Neural cell (in vitro differentiated cells): ENCODE data around the gene DBR1. TPM values are rescaled to one million over a fixed set of nuclear protein-coding genes. Genes with fewer than 3 reads are reported as not detected.

ENCODE experiments used
- H2AFZ ChIP-seq: fragments of 200-600, 300-800 bp; sonication (generic), shearing (Covaris generic); 2 replicates; pipeline ENCODE4 v1.6.0; 2014; ENCODE audit warnings: low read depth, mild to moderate bottlenecking, antibody characterized with exemption, low read length, moderate library complexity
- H3F3A ChIP-seq: fragments of 200-600 bp; shearing (Covaris generic); 2 replicates; pipeline ENCODE4 v1.6.1; 2016; ENCODE audit warnings: mild to moderate bottlenecking, moderate library complexity, mixed read lengths, antibody characterized with exemption, low read length; ENCODE audit not compliant: insufficient read depth, poor library complexity, severe bottlenecking
- H3K27ac ChIP-seq: fragments of 200-600, 300-800 bp; sonication (generic), shearing (Covaris generic); 2 replicates; pipeline ENCODE4 v1.5.1; 2014; ENCODE audit warnings: mild to moderate bottlenecking, low read length, moderate library complexity
- H3K27me3 ChIP-seq: fragments of 300-800, 200-600 bp; sonication (generic), shearing (Covaris generic); 2 replicates; pipeline ENCODE4 v1.6.0; 2014; ENCODE audit warnings: mild to moderate bottlenecking, low read depth, low read length, moderate library complexity; ENCODE audit not compliant: insufficient read depth
- H3K36me3 ChIP-seq: fragments of 300-800, 200-600 bp; sonication (generic), shearing (Covaris generic); 2 replicates; pipeline ENCODE4 v1.5.1; 2014; ENCODE audit warnings: mild to moderate bottlenecking, antibody characterized with exemption, low read length, moderate library complexity; ENCODE audit not compliant: insufficient read depth
- H3K4me2 ChIP-seq: fragments of 300-800, 200-600 bp; sonication (generic), shearing (Covaris generic); 2 replicates; pipeline ENCODE4 v1.6.0; 2014; ENCODE audit warnings: mild to moderate bottlenecking, low read length
- H3K4me3 ChIP-seq: fragments of 300-800, 200-600 bp; sonication (generic), shearing (Covaris generic); 2 replicates; pipeline ENCODE4 v1.5.1; 2014; ENCODE audit warnings: mild to moderate bottlenecking, low read length, moderate library complexity
- H3K79me2 ChIP-seq: fragments of 200-600 bp; shearing (Covaris generic); replicated peaks from 2 replicates; pipeline ENCODE4 v1.6.0; 2014; ENCODE audit warnings: mild to moderate bottlenecking, low read length, moderate library complexity; ENCODE audit not compliant: insufficient read depth
- H3K9ac ChIP-seq: fragments of 300-800, 200-600 bp; sonication (generic), shearing (Covaris generic); 2 replicates; pipeline ENCODE4 v1.6.1; 2016; ENCODE audit warnings: mild to moderate bottlenecking, low read length, mixed read lengths
- H3K9me2 ChIP-seq: fragments of 200-600 bp; shearing (Covaris generic); 2 replicates; pipeline ENCODE4 v1.6.1; 2016; ENCODE audit warnings: mild to moderate bottlenecking, low read length, mixed read lengths; ENCODE audit not compliant: insufficient read depth
- H3K9me3 ChIP-seq: fragments of 200-600, 300-800 bp; sonication (generic), shearing (Covaris generic); 2 replicates; pipeline ENCODE4 v1.6.1; 2016; ENCODE audit warnings: mild to moderate bottlenecking, mixed run types, low read length, moderate library complexity, mixed read lengths
- H4K20me1 ChIP-seq: fragments of 200-600 bp; shearing (Covaris generic); 2 replicates; pipeline ENCODE4 v1.6.1; 2016; ENCODE audit warnings: mild to moderate bottlenecking, mixed run types; ENCODE audit not compliant: insufficient read depth
- EP300 ChIP-seq: fragments of 450-650 bp; conservative IDR thresholded peaks from 2 replicates; pipeline ENCODE4 v1.6.1; 2014; ENCODE audit warnings: antibody characterized with exemption, mild to moderate bottlenecking, moderate library complexity; ENCODE audit not compliant: poor library complexity, severe bottlenecking
- EZH2 ChIP-seq: fragments of 200-600, 300-800 bp; shearing (Covaris generic), sonication (generic); IDR thresholded peaks from 2 replicates; pipeline ENCODE4 v1.6.1; 2014; ENCODE audit warnings: antibody characterized with exemption, low read length, borderline replicate concordance, mild to moderate bottlenecking; ENCODE audit not compliant: insufficient read depth, poor library complexity, severe bottlenecking
- MXI1 ChIP-seq: fragments of 450-650 bp; conservative IDR thresholded peaks from 2 replicates; pipeline ENCODE4 v1.6.1; 2014; ENCODE audit warnings: antibody characterized with exemption, mild to moderate bottlenecking; ENCODE audit not compliant: poor library complexity, severe bottlenecking
- POLR2AphosphoS5 ChIP-seq: IDR thresholded peaks from 2 replicates; pipeline ENCODE4 v1.6.1; 2012
- RAD21 ChIP-seq: fragments of 450-650 bp; conservative IDR thresholded peaks from 2 replicates; pipeline ENCODE4 v1.6.1; 2014; ENCODE audit warnings: antibody characterized with exemption, mild to moderate bottlenecking, moderate library complexity
- SMC3 ChIP-seq: fragments of 450-650 bp; conservative IDR thresholded peaks from 2 replicates; pipeline ENCODE4 v1.6.1; 2014; ENCODE audit warnings: antibody characterized with exemption, mild to moderate bottlenecking, moderate library complexity; ENCODE audit not compliant: poor library complexity
- TAF1 ChIP-seq: IDR thresholded peaks from 2 replicates; pipeline ENCODE4 v1.6.1; 2012; ENCODE audit warnings: low read depth
- polyA plus RNA-seq: library from polyadenylated mRNA; depleted of rRNA; stranded (reverse); fragments of >200 nt; gene quantifications from 2 replicates; pipeline ENCODE4 v1.2.3, GENCODE V29; 2014
- TF ChIP-seq, protein P1 (sequence below): fragments of 450-650 bp; IDR thresholded peaks from 2 replicates; pipeline ENCODE4 v1.5.1; 2014; ENCODE audit warnings: antibody characterized with exemption, mild to moderate bottlenecking, moderate library complexity; ENCODE audit not compliant: poor library complexity, severe bottlenecking
- TF ChIP-seq, protein P2 (sequence below): IDR thresholded peaks from 2 replicates; pipeline ENCODE4 v1.6.1; 2012; ENCODE audit warnings: borderline replicate concordance

DBR1 gene
- polyA plus RNA-seq, 1 donor from 2014 or later = 32.4 TPM

DNA sequence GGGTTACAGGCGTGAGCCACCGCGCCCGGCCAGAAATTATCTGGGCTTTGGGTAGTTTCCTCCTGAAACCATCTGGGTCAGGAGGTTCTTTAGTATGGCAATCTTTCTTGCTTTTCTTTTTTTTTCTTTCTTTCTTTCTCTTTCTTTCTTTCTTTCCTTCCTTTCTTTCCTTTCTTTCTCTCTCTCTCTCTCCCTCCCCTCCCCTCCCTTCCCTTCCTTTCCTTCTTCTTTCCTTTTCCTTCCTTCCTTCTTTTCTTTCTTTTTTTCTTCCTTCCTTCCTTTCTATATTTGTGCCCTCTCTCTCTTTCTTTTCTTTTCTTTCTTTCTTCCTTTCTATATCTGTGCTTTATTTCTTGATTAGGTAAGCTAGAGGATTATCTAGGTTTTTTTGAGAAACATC, 17.0 kb downstream of the DBR1 start:
- H3K79me2 ChIP-seq = no peaks in the 10 kb centered on the region
- no peaks in the 10 kb centered on the region for H3K36me3 ChIP-seq
- no peak overlapping the region for H3K4me2 ChIP-seq
- no peaks in the 10 kb centered on the region for H3K9me3 ChIP-seq
- H3K4me3 ChIP-seq = no peak overlapping the region
- H3F3A ChIP-seq = no peaks in the 10 kb centered on the region
- H3K27me3 ChIP-seq = no peaks in the 10 kb centered on the region
- no peaks in the 10 kb centered on the region for H4K20me1 ChIP-seq
- H3K9me2 ChIP-seq = no peaks in the 10 kb centered on the region
- H3K9ac ChIP-seq = no peak overlapping the region
- no peak overlapping the region for H3K27ac ChIP-seq
- no peak overlapping the region for H2AFZ ChIP-seq
- TF ChIP-seq POLR2AphosphoS5 (no peak), MXI1 (no peak)
- TF ChIP-seq, protein P1, sequence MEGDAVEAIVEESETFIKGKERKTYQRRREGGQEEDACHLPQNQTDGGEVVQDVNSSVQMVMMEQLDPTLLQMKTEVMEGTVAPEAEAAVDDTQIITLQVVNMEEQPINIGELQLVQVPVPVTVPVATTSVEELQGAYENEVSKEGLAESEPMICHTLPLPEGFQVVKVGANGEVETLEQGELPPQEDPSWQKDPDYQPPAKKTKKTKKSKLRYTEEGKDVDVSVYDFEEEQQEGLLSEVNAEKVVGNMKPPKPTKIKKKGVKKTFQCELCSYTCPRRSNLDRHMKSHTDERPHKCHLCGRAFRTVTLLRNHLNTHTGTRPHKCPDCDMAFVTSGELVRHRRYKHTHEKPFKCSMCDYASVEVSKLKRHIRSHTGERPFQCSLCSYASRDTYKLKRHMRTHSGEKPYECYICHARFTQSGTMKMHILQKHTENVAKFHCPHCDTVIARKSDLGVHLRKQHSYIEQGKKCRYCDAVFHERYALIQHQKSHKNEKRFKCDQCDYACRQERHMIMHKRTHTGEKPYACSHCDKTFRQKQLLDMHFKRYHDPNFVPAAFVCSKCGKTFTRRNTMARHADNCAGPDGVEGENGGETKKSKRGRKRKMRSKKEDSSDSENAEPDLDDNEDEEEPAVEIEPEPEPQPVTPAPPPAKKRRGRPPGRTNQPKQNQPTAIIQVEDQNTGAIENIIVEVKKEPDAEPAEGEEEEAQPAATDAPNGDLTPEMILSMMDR = no peak

DNA sequence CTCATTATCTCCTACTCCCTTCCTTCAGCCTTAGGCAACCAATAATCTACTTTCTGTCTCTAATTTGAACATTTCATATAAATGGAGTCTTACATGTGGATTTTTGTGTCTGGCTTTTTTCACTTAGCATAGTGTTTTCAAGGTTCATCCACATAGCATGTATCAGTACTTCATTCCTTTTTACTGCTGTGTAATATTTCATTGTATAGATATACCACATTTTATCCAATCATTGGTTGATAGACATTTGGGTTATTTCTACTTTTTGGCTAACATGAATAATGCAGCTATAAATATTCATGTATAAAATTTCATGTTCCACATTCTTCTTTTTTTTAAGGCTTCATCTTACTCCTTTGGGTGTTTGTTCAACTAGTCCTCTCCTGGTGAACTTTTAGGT, 20.2 kb downstream of the DBR1 start:
- Histone ChIP-seq H3K9me3 (no peaks in the 10 kb centered on the region), H3K79me2 (no peaks in the 10 kb centered on the region)

More for the DNA sequence above, 20.2 kb downstream of the DBR1 start:
- H3F3A ChIP-seq = no peaks in the 10 kb centered on the region
- no peaks in the 10 kb centered on the region for H3K27me3 ChIP-seq
- H3K4me2 ChIP-seq = no peak overlapping the region
- no peaks in the 10 kb centered on the region for H4K20me1 ChIP-seq
- H3K36me3 ChIP-seq = no peaks in the 10 kb centered on the region
- no peaks in the 10 kb centered on the region for H3K9me2 ChIP-seq
- TF ChIP-seq TAF1 (no peak), EP300 (no peak), EZH2 (no peak), RAD21 (no peak), MXI1 (no peak), POLR2AphosphoS5 (no peak), SMC3 (no peak)
- TF ChIP-seq, protein P1 = no peak
- TF ChIP-seq, protein P2, sequence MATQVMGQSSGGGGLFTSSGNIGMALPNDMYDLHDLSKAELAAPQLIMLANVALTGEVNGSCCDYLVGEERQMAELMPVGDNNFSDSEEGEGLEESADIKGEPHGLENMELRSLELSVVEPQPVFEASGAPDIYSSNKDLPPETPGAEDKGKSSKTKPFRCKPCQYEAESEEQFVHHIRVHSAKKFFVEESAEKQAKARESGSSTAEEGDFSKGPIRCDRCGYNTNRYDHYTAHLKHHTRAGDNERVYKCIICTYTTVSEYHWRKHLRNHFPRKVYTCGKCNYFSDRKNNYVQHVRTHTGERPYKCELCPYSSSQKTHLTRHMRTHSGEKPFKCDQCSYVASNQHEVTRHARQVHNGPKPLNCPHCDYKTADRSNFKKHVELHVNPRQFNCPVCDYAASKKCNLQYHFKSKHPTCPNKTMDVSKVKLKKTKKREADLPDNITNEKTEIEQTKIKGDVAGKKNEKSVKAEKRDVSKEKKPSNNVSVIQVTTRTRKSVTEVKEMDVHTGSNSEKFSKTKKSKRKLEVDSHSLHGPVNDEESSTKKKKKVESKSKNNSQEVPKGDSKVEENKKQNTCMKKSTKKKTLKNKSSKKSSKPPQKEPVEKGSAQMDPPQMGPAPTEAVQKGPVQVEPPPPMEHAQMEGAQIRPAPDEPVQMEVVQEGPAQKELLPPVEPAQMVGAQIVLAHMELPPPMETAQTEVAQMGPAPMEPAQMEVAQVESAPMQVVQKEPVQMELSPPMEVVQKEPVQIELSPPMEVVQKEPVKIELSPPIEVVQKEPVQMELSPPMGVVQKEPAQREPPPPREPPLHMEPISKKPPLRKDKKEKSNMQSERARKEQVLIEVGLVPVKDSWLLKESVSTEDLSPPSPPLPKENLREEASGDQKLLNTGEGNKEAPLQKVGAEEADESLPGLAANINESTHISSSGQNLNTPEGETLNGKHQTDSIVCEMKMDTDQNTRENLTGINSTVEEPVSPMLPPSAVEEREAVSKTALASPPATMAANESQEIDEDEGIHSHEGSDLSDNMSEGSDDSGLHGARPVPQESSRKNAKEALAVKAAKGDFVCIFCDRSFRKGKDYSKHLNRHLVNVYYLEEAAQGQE = no peak
- H3K9ac ChIP-seq = no peak overlapping the region
- no peak overlapping the region for H3K4me3 ChIP-seq
- no peak overlapping the region for H2AFZ ChIP-seq
- no peak overlapping the region for H3K27ac ChIP-seq
